ENCODE data around the gene GNAO1. TPM values are rescaled to one million over a fixed set of nuclear protein-coding genes. Genes with fewer than 3 reads are reported as not detected.

Gene GNAO1
- total and polyA plus RNA-seq, 9 of the 15 experiments (the other 6 are each of a cell fraction or from before 2014, with no cell fraction given), result 0.07 to 0.42 (median 0.08) TPM; not detected in 5

DNA sequence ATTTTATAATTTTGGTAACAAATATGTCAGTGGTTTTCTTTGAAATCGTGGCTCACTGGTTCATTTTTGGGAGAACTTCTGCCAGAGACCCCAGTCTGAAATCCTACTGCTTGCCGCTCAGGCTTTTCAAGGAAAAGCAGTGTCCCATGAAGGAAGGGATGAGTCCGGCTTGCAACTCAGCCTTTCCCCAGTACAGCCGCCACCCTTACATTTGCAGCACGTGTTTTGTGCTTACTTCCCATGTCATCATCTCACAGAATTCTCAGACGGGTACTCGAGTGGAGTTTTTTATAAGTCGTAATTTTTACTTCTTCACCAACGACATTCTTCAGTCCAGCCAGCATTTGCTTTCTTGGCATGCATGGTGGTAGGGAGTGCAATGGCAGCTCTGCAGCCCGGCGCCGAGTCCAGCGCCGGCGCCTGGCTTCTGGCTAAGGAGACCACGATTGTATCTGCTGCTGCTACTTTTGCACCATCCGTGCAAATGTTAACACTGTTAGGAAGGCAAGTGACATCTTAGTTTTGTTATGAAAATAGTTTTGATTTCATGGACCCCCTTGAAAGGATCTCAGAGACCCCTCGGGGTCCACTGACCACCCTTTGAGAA is 123.1 kb downstream of the GNAO1 start (continued):
- TF ChIP-seq, protein P1, sequence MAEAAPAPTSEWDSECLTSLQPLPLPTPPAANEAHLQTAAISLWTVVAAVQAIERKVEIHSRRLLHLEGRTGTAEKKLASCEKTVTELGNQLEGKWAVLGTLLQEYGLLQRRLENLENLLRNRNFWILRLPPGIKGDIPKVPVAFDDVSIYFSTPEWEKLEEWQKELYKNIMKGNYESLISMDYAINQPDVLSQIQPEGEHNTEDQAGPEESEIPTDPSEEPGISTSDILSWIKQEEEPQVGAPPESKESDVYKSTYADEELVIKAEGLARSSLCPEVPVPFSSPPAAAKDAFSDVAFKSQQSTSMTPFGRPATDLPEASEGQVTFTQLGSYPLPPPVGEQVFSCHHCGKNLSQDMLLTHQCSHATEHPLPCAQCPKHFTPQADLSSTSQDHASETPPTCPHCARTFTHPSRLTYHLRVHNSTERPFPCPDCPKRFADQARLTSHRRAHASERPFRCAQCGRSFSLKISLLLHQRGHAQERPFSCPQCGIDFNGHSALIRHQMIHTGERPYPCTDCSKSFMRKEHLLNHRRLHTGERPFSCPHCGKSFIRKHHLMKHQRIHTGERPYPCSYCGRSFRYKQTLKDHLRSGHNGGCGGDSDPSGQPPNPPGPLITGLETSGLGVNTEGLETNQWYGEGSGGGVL (CRISPR knock-in tag; IDR thresholded peaks at IDR 0.05), result no peak
- TF ChIP-seq USF2 (CRISPR knock-in tag; IDR thresholded peaks at IDR 0.05) (0 out of 2 replicates have a peak, but pooled peaks have one; percentile 25), ATF1 (CRISPR knock-in tag; IDR thresholded peaks at IDR 0.05) (no peak), ATF1 (tag; IDR thresholded peaks at IDR 0.05) (no peak), MYBL2 (IDR thresholded peaks at IDR 0.05; ENCODE audit: low read depth) (no peak), MYBL2 (CRISPR knock-in tag; IDR thresholded peaks at IDR 0.05; ENCODE audit: borderline replicate concordance) (no peak), AFF4 (CRISPR knock-in tag; IDR thresholded peaks at IDR 0.05) (no peak), KLF10 (CRISPR knock-in tag; IDR thresholded peaks at IDR 0.05) (no peak), NFRKB (IDR thresholded peaks at IDR 0.05; ENCODE audit: low read depth) (no peak), CXXC5 (CRISPR knock-in tag; IDR thresholded peaks at IDR 0.05) (peak; percentile 61), MAFG (tag; conservative IDR thresholded peaks at IDR 0.05) (no peak), SIN3A (IDR thresholded peaks at IDR 0.05; ENCODE audit: borderline replicate concordance in 2 of 2, control insufficient read depth in 1 of 2, low read depth in 2 of 2, low read length in 2 of 2) (no peak), MEIS2 (IDR thresholded peaks at IDR 0.05; ENCODE audit: partially characterized antibody) (no peak), TFE3 (CRISPR knock-in tag; IDR thresholded peaks at IDR 0.05) (no peak), MIER1 (IDR thresholded peaks at IDR 0.05; ENCODE audit: low read depth) (no peak), SMC3 (conservative IDR thresholded peaks at IDR 0.05; ENCODE audit: insufficient read depth, low read depth, low read length) (no peak), KLF13 (tag; IDR thresholded peaks at IDR 0.05; ENCODE audit: borderline replicate concordance, low read depth) (no peak), ZNF124 (CRISPR knock-in tag; IDR thresholded peaks at IDR 0.05) (no peak)
- TF ChIP-seq, protein P2, sequence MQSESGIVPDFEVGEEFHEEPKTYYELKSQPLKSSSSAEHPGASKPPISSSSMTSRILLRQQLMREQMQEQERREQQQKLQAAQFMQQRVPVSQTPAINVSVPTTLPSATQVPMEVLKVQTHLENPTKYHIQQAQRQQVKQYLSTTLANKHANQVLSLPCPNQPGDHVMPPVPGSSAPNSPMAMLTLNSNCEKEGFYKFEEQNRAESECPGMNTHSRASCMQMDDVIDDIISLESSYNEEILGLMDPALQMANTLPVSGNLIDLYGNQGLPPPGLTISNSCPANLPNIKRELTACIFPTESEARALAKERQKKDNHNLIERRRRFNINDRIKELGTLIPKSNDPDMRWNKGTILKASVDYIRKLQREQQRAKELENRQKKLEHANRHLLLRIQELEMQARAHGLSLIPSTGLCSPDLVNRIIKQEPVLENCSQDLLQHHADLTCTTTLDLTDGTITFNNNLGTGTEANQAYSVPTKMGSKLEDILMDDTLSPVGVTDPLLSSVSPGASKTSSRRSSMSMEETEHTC (IDR thresholded peaks at IDR 0.05), result no peak
